PC-3 (cell line): ENCODE measurements around the gene MNT. TPM values are rescaled to one million over a fixed set of nuclear protein-coding genes. Genes with fewer than 3 reads are reported as not detected.

Experiments
- ATAC-seq: fragments of 200-7000 bp; cut with Tn5 transposase; 2 replicates; pipeline ENCODE4 v1.9.1; 2020; ENCODE audit warnings: mild to moderate bottlenecking, moderate library complexity
- BruUV-seq: library from RNA; stranded (reverse); fragments of 400-500 nt; replicated peaks from 2 replicates; lab custom pipeline; 2021; lab: Mats Ljungman, UMichigan
- CTCF ChIA-PET: fragments of 300-600 bp; sonication (Branson Sonifier 250); formaldehyde crosslinking; loops from one replicate; lab custom pipeline; 2022; ENCODE audit warnings: antibody characterized with exemption; lab: Charles Lee
- POLR2A ChIA-PET: fragments of 300-600 bp; sonication (Branson Sonifier 250); formaldehyde crosslinking; loops from one replicate; lab custom pipeline; 2022; ENCODE audit warnings: antibody characterized with exemption; ENCODE audit not compliant: unreplicated experiment; lab: Charles Lee
- DNase-seq: peaks from one replicate; pipeline ENCODE4 v3.0.0-alpha.2; 2015
- H2AFZ ChIP-seq: fragments of 300-600 bp; sonication (generic); 2 replicates; pipeline ENCODE4 v1.6.0; 2016; ENCODE audit warnings: antibody characterized with exemption, low read length
- H3F3A ChIP-seq: fragments of 300-600 bp; sonication (generic); one replicate; pipeline ENCODE4 v1.6.0; 2017; ENCODE audit warnings: antibody characterized with exemption, low read length, control low read depth, mild to moderate bottlenecking; ENCODE audit not compliant: unreplicated experiment
- H3K27ac ChIP-seq: fragments of 300-600 bp; sonication (generic); 2 replicates; pipeline ENCODE4 v1.5.1; 2016; ENCODE audit warnings: mild to moderate bottlenecking, low read length
- H3K27me3 ChIP-seq: fragments of 300-600 bp; sonication (generic); 2 replicates; pipeline ENCODE4 v1.6.1; 2016; ENCODE audit warnings: low read length, mixed read lengths
- H3K36me3 ChIP-seq: fragments of 300-600 bp; sonication (generic); 2 replicates; pipeline ENCODE4 v1.6.1; 2016; ENCODE audit warnings: low read depth, mixed run types, low read length, mixed read lengths
- H3K4me1 ChIP-seq: fragments of 300-600 bp; sonication (generic); 2 replicates; pipeline ENCODE4 v1.5.1; 2016; ENCODE audit warnings: low read length; ENCODE audit not compliant: insufficient read depth
- H3K4me2 ChIP-seq: fragments of 300-600 bp; sonication (generic); 2 replicates; pipeline ENCODE4 v1.6.0; 2016; ENCODE audit warnings: low read length
- H3K4me3 ChIP-seq: fragments of 300-600 bp; sonication (generic); 2 replicates; pipeline ENCODE4 v1.5.1; 2016; ENCODE audit warnings: mild to moderate bottlenecking, low read length, mixed read lengths
- H3K79me2 ChIP-seq: fragments of 300-600 bp; sonication (generic); 2 replicates; pipeline ENCODE4 v1.6.1; 2017; ENCODE audit warnings: low read length, mixed read lengths
- H3K9ac ChIP-seq: fragments of 300-600 bp; sonication (generic); 2 replicates; pipeline ENCODE4 v1.6.0; 2016; ENCODE audit warnings: mild to moderate bottlenecking, low read length
- H3K9me2 ChIP-seq: fragments of 300-600 bp; sonication (generic); replicated peaks from 2 replicates; pipeline ENCODE4 v1.6.1; 2016; ENCODE audit warnings: mixed run types, low read length, mixed read lengths
- H3K9me3 ChIP-seq: fragments of 300-600 bp; sonication (generic); 2 replicates; pipeline ENCODE4 v1.6.1; 2016; ENCODE audit warnings: low read length, mixed read lengths
- H4K20me1 ChIP-seq: fragments of 300-600 bp; sonication (generic); 2 replicates; pipeline ENCODE4 v1.6.1; 2016; ENCODE audit warnings: low read length, mixed read lengths
- CTCF ChIP-seq: fragments of 300-600 bp; sonication (generic); conservative IDR thresholded peaks from 2 replicates; pipeline ENCODE4 v1.5.1; 2017; ENCODE audit warnings: antibody characterized with exemption, low read depth, mild to moderate bottlenecking, low read length
- EZH2 ChIP-seq: fragments of 300-600 bp; sonication (generic); IDR thresholded peaks from one replicate; pipeline ENCODE4 v1.6.1; 2017; ENCODE audit warnings: antibody characterized with exemption, mild to moderate bottlenecking, low read length; ENCODE audit not compliant: unreplicated experiment
- EZH2phosphoT487 ChIP-seq: fragments of 300-600 bp; sonication (generic); IDR thresholded peaks from 2 replicates; pipeline ENCODE4 v1.6.1; 2018; ENCODE audit warnings: mild to moderate bottlenecking, antibody characterized with exemption, low read length, borderline replicate concordance
- intact Hi-C: fragments of 100-400 bp; cut with micrococcal nuclease; formaldehyde crosslinking; loops from 2 replicates; pipeline ENCODE4 v1.9.0; 2023
- total RNA-seq: library from RNA; depleted of rRNA; stranded (reverse); fragments of >200 nt; gene quantifications from 2 replicates; pipeline ENCODE4 v1.2.3, GENCODE V29; 2014

Gene MNT
- total RNA-seq, 1 experiment from 2014 or later: 19.1 TPM

GRCh38 chr17:2372180-2372579, 28.7 kb downstream of the MNT start:
- Histone ChIP-seq H3K9me2 (no peaks in the 10 kb centered on the region), H3K4me3 (no peak overlapping the region), H3K9me3 (no peaks in the 10 kb centered on the region), H3K79me2 (no peaks in the 10 kb centered on the region), H2AFZ (no peak overlapping the region), H3K36me3 (no peaks in the 10 kb centered on the region), H3K4me2 (no peak overlapping the region), H3K27ac (no peak overlapping the region), H4K20me1 (no peaks in the 10 kb centered on the region), H3K4me1 (no peaks in the 10 kb centered on the region), H3K27me3 (no peaks in the 10 kb centered on the region), H3K9ac (no peak overlapping the region), H3F3A (no peaks in the 10 kb centered on the region)
- TF ChIP-seq EZH2 (no peak), EZH2phosphoT487 (no peak)
- ATAC-seq (no peak), DNase-seq (no peak)
- intact Hi-C loops: no loop called here
- ChIA-PET POLR2A (no interaction called here), CTCF (no interaction called here)
- no TSS peak for BruUV-seq

GRCh38 chr17:2371183-2372130, 29.4 kb downstream of the MNT start:
- no TSS peak for BruUV-seq
- Histone ChIP-seq H3K4me2 (no peak overlapping the region), H3K36me3 (no peaks in the 10 kb centered on the region), H3K27ac (no peak overlapping the region), H3K9me2 (no peaks in the 10 kb centered on the region), H3K4me1 (no peaks in the 10 kb centered on the region), H3F3A (no peaks in the 10 kb centered on the region), H2AFZ (no peak overlapping the region), H3K4me3 (no peak overlapping the region), H3K27me3 (no peaks in the 10 kb centered on the region), H3K9me3 (no peaks in the 10 kb centered on the region), H3K9ac (no peak overlapping the region), H4K20me1 (no peaks in the 10 kb centered on the region), H3K79me2 (no peaks in the 10 kb centered on the region)
- intact Hi-C loops: no loop called here
- no peak for DNase-seq
- POLR2A ChIA-PET: no interaction called here
- CTCF ChIA-PET: no interaction called here
- no peak for ATAC-seq
- no peak for TF ChIP-seq EZH2
- no peak for TF ChIP-seq EZH2phosphoT487
- no peak for TF ChIP-seq CTCF

- Histone ChIP-seq H3K79me2 (no peaks in the 10 kb centered on the region), H3F3A (no peaks in the 10 kb centered on the region), H2AFZ (no peak overlapping the region), H3K36me3 (no peaks in the 10 kb centered on the region), H3K4me2 (no peak overlapping the region), H3K4me3 (no peak overlapping the region), H3K27me3 (no peaks in the 10 kb centered on the region), H3K9me2 (no peaks in the 10 kb centered on the region), H3K27ac (no peak overlapping the region), H3K9ac (no peak overlapping the region), H4K20me1 (no peaks in the 10 kb centered on the region), H3K9me3 (no peaks in the 10 kb centered on the region), H3K4me1 (no peaks in the 10 kb centered on the region)
- no TSS peak for BruUV-seq
- TF ChIP-seq EZH2phosphoT487 (no peak), CTCF (no peak), EZH2 (no peak)
- CTCF ChIA-PET: no interaction called here
- intact Hi-C loops: no loop called here
- POLR2A ChIA-PET: no interaction called here
- ATAC-seq: no peak
- no peak for DNase-seq
Measured at GRCh38 chr17:2370211-2370589, 30.7 kb downstream of the MNT start.
